Measurements from ENCODE around the gene IGF2. TPM values are rescaled to one million over a fixed set of nuclear protein-coding genes. Genes with fewer than 3 reads are reported as not detected.

Gene IGF2
- total and polyA plus RNA-seq, 4 donors: 0.67 to 620 (median 42.6) TPM

DNA sequence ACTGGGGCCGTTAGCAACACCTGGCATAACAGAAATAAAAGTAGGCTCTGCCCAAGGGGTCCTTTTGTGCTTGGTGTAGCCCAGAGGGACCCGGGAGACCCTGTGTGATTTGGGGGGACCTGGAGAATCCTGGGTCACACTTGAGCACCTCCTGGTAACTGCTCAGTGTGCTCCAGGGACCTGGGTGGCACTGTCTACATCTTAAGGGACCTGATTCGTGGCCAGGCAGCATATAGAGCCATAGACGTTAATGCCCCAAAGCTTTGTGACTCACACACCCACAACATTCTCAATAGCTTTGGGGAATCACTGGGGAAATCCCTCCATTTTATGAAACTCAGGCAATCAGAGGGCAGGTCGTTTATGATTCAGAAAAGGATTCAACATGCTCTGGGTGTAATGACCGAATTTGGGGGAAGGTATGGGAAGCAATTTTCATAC lies 3.6 kb upstream of the IGF2 start:
- intact Hi-C loops (cut with DNase I): no loop called here
- ATAC-seq (ENCODE audit: low FRiP score) (no peak), DNase-seq (no peak)
- H3K4me3 ChIP-seq (ENCODE audit: low read length in 2 of 2): no peak overlapping the region
- H3K27ac ChIP-seq (ENCODE audit: low read depth in 1 of 2, low read length in 2 of 2): no peak overlapping the region
- H3K36me3 ChIP-seq (ENCODE audit: control insufficient read depth in 1 of 2, insufficient read depth in 2 of 2, low read length in 1 of 2): no peaks in the 10 kb centered on the region
- H3K9me3 ChIP-seq (ENCODE audit: control insufficient read depth, low read length): no peaks in the 10 kb centered on the region
- 12 to 16% methylated on average over 6 of the region's 6 CpGs for WGBS, 2 donors
- no peaks in the 10 kb centered on the region for H3K27me3 ChIP-seq (ENCODE audit: control insufficient read depth in 1 of 2, insufficient read depth in 2 of 2, low read length in 1 of 2)
- no peaks in the 10 kb centered on the region for H3K4me1 ChIP-seq (ENCODE audit: control insufficient read depth in 1 of 2, insufficient read depth in 2 of 2, low read length in 2 of 2)

DNA sequence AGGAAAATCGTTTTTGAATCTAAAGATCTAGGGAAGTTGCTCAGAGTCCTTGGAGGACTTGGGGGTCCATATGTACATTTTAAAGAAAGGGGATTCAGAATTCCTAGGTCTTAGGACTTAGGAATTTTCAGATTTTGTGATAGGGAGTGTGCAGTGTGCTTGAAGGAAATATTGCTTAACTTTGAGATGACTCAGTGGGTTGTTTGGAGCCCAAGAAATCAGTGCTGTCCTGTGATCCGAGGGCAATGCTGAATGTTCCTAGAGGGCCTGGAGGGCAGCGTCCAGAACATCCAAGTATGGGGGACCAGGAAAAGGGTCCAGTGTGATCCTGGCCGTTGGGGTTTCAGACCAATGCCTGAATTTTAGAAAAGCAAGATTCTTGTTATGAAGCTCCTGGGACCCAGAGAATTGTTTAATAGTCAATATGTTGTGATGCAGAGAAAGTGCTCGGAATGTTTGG lies 3.1 kb upstream of the IGF2 start:
- no peaks in the 10 kb centered on the region for H3K36me3 ChIP-seq (ENCODE audit: control insufficient read depth in 1 of 2, insufficient read depth in 2 of 2, low read length in 1 of 2)
- no peak overlapping the region for H3K4me3 ChIP-seq (ENCODE audit: low read length in 2 of 2)
- DNase-seq (no peak), ATAC-seq (ENCODE audit: low FRiP score) (no peak)
- no peaks in the 10 kb centered on the region for H3K27me3 ChIP-seq (ENCODE audit: control insufficient read depth in 1 of 2, insufficient read depth in 2 of 2, low read length in 1 of 2)
- WGBS, 2 donors: 26 to 27% methylated on average over 5 of the region's 5 CpGs
- H3K9me3 ChIP-seq (ENCODE audit: control insufficient read depth, low read length): no peaks in the 10 kb centered on the region
- H3K27ac ChIP-seq (ENCODE audit: low read depth in 1 of 2, low read length in 2 of 2): no peak overlapping the region
- H3K4me1 ChIP-seq (ENCODE audit: control insufficient read depth in 1 of 2, insufficient read depth in 2 of 2, low read length in 2 of 2): no peaks in the 10 kb centered on the region
- intact Hi-C loops (cut with DNase I): no loop called here

DNA sequence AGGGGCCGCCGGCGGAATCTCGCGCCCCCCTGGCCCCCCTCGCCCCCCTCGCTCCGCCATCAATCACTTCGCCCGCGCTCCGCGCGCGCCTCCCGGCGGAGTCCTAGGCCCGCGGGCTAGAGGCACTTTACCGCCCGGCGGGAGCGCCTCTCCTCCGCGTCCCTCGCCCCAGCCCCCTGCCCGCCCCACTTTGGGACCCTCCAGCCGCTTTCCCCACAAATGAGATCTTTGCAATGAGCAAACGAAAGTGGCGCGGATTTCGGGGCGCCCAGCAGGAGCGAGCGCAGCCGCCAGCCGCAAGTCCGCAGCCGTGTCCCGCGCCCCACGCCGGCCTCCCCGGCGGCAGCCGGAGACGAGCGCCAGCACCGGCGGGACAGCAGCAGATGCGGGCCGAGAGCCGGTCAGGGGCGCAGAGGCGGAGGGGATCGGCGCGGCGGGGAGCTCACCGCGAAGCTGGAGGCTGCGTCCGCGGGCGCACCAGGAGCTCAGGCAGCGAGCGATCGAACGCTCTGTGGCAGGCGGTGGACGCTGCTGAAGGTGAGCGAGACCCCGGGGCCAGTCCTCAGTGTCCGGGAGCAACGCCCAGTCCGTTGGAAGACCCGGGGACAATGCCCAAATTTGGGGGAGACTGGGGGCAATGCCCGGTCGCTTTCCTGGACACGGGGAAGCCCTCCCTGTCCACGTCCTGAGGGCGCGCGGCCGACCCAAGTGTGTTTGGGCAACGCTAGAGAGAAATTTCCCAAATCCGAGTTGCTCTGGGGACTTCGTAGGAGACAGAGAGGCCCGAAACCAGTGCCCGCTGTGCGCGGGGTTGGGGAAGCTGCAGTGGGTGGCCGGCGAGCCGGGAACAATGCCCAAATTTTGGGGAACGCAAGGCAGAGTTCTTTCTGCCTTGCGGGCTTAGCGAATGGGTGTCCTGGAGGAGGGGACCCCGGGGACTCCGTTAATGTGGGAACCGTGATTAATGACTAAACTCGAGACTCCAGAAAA lies 1.5 kb upstream of the IGF2 start:
- 4 to 5% methylated on average over 96 to 102 of the region's 102 CpGs for WGBS, 2 donors
- no peak overlapping the region for H3K4me3 ChIP-seq (ENCODE audit: low read length in 2 of 2)
- ATAC-seq (ENCODE audit: low FRiP score): no peak
- DNase-seq: no peak
- intact Hi-C loops (cut with DNase I): no loop called here
- H3K4me1 ChIP-seq (ENCODE audit: control insufficient read depth in 1 of 2, insufficient read depth in 2 of 2, low read length in 2 of 2): no peaks in the 10 kb centered on the region
- H3K36me3 ChIP-seq (ENCODE audit: control insufficient read depth in 1 of 2, insufficient read depth in 2 of 2, low read length in 1 of 2): no peaks in the 10 kb centered on the region
- no peak overlapping the region for H3K27ac ChIP-seq (ENCODE audit: low read depth in 1 of 2, low read length in 2 of 2)
- H3K9me3 ChIP-seq (ENCODE audit: control insufficient read depth, low read length): no peaks in the 10 kb centered on the region
- no peaks in the 10 kb centered on the region for H3K27me3 ChIP-seq (ENCODE audit: control insufficient read depth in 1 of 2, insufficient read depth in 2 of 2, low read length in 1 of 2)

DNA sequence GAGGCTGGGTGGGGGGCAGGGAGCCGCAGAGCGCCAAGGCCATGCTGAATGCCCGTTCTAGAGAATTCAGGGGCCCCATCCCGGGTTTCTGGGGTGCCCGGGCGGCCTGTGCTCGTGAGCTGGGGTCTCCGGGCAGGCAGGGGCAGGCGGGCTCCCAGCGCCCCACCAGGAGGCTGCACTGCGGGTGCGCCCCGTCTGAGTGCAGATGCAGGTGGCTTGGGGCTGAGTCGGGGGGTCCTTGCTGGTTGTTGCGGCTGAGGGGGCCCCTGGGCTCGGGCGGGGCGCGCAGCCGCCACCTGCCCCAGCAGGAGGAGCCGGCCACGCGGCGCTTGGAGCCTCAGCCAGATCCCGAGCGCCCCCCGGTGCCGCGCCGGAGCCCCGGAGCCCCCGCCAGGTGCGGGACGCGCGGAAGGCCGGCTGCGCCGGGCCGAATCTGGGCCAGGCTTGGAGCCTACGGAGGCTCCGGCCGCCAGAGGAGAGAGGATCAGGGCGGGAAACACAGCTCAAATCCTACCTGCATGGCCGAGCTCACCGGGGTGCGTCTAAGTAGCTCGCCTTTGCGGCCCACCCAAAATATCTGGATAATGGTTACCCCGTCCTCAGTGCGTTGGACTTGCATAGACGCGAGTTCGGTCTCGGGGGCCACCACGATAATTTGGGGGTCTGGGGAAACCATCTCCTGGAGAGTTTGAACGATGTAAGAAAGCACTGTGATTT lies 590 bp upstream of the IGF2 start:
- ATAC-seq (ENCODE audit: low FRiP score) (no peak), DNase-seq (no peak)
- no peaks in the 10 kb centered on the region for H3K4me1 ChIP-seq (ENCODE audit: control insufficient read depth in 1 of 2, insufficient read depth in 2 of 2, low read length in 2 of 2)
- no peak overlapping the region for H3K27ac ChIP-seq (ENCODE audit: low read depth in 1 of 2, low read length in 2 of 2)
- no peaks in the 10 kb centered on the region for H3K9me3 ChIP-seq (ENCODE audit: control insufficient read depth, low read length)
- 2% methylated on average over 48 to 57 of the region's 57 CpGs for WGBS, 2 donors
- no peaks in the 10 kb centered on the region for H3K36me3 ChIP-seq (ENCODE audit: control insufficient read depth in 1 of 2, insufficient read depth in 2 of 2, low read length in 1 of 2)
- no peaks in the 10 kb centered on the region for H3K27me3 ChIP-seq (ENCODE audit: control insufficient read depth in 1 of 2, insufficient read depth in 2 of 2, low read length in 1 of 2)
- no peak overlapping the region for H3K4me3 ChIP-seq (ENCODE audit: low read length in 2 of 2)
- intact Hi-C loops (cut with DNase I): no loop called here

DNA sequence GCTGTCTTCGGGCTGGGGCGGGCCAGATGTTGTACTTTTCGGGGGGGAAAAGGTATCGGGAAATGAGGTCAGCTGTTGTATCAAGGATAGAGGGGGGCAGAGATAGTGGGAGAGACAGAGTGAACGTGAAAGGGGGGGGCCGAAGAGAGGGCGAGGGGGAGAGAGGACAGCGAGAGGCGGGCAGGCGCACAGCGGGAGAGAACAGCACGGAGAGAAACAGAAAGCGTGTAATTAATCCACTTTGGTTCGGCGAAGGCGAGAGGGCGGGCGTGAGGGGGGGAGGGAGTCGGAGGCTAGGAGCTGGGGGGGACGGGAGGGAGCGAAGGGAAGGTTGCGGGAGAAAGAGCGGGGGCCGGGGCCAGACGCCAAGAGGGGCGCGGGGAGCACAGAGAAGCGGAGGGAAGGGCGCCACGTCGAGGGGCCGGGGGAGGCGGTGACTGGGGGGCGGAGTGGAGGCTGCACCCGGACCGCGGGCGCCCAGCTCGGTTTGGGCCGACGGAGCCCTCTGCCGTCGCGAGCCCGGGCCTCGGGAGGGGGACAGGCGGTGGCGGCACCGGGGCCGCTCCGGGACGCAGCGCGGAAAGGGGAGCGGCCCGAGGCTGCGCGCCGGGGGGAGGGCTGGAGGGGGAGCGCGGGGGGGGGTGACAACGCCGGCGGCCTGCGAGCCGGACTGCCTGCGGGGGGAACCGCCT lies 612 bp downstream of the IGF2 start:
- ATAC-seq (ENCODE audit: low FRiP score): no peak
- WGBS, 2 donors: 0 to 2% methylated on average over 26 to 68 of the region's 68 CpGs
- no peaks in the 10 kb centered on the region for H3K9me3 ChIP-seq (ENCODE audit: control insufficient read depth, low read length)
- peak in 1 of 2 donors; percentile 39 for DNase-seq
- H3K36me3 ChIP-seq (ENCODE audit: control insufficient read depth in 1 of 2, insufficient read depth in 2 of 2, low read length in 1 of 2): no peaks in the 10 kb centered on the region
- H3K4me3 ChIP-seq (ENCODE audit: low read length in 2 of 2): peak overlapping the region; percentile 1 to 28
- intact Hi-C loops (cut with DNase I): no loop called here
- H3K27ac ChIP-seq (ENCODE audit: low read depth in 1 of 2, low read length in 2 of 2): no peak overlapping the region
- no peaks in the 10 kb centered on the region for H3K27me3 ChIP-seq (ENCODE audit: control insufficient read depth in 1 of 2, insufficient read depth in 2 of 2, low read length in 1 of 2)
- H3K4me1 ChIP-seq (ENCODE audit: control insufficient read depth in 1 of 2, insufficient read depth in 2 of 2, low read length in 2 of 2): no peaks in the 10 kb centered on the region

DNA sequence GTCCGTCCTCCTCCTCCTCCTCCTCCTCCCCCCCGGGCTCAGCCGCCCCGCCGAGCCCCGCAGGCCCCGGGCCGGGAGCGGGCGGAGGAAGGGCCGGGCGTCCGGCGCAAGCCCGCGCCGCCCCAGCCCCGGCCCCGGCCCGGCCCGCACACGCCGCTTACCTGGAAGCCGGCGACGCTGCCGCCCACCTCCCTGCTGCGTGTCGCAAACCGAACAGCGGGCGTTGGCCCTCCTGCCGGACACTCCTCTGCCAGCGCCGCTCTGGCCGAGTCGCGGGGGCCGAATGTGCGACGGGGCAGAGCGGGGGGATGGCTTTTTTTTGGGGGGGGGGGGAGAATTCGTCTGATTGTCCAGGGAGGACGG lies 1.1 kb downstream of the IGF2 start:
- Histone ChIP-seq H3K27me3 (ENCODE audit: control insufficient read depth in 1 of 2, insufficient read depth in 2 of 2, low read length in 1 of 2) (no peaks in the 10 kb centered on the region), H3K36me3 (ENCODE audit: control insufficient read depth in 1 of 2, insufficient read depth in 2 of 2, low read length in 1 of 2) (no peaks in the 10 kb centered on the region), H3K4me1 (ENCODE audit: control insufficient read depth in 1 of 2, insufficient read depth in 2 of 2, low read length in 2 of 2) (no peaks in the 10 kb centered on the region), H3K27ac (ENCODE audit: low read depth in 1 of 2, low read length in 2 of 2) (no peak overlapping the region), H3K9me3 (ENCODE audit: control insufficient read depth, low read length) (no peaks in the 10 kb centered on the region), H3K4me3 (ENCODE audit: low read length in 2 of 2) (peak overlapping the region; percentile 21 to 28)
- 1 to 2% methylated on average over 35 to 44 of the region's 44 CpGs for WGBS, 2 donors
- no peak for ATAC-seq (ENCODE audit: low FRiP score)
- intact Hi-C loops (cut with DNase I): no loop called here
- DNase-seq: peak in 1 of 2 donors; percentile 35

DNA sequence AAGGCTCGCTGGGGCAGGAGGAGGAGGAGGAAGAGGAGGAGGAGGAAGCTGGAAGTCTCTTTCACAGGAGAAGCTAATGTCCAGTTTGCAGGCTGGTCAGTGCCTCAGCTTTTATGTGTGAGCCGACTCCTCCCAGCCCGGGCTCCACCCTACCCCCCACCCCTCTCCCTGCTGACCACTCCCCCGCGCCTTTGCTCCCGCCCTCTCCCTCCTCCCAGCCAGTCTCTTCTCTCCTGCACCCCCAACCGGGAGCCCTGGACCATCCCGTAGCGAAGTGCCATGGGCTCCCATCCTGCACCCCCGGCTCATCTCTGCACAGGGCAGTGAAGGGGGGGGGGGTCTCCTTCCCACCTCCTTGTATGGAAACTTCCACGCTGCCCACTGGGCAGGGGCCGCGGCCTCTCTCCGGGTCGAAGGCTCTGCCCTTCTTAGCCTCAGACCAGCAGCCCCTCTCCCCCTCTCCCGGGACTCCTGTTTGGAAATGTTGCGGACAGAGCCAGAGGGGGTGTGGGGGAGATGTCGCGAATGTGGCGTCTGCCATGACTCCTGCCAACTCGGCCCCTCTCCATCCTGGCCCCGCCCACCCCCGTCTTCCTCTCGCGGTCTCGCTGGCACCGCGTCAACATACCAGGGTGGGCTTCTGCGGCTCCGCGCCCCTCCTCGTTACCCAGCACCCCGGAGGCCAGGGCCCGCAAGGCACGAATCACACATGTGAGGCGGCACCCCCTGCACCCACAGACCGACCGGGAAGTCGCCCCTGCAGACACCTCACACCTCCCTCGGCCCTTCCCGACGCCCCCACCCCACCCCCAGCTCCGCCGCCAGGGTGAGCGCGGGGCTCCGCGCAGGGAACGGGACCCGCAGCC lies 1.8 kb downstream of the IGF2 start:
- intact Hi-C loops (cut with DNase I): no loop called here
- no peak overlapping the region for H3K27ac ChIP-seq (ENCODE audit: low read depth in 1 of 2, low read length in 2 of 2)
- peak; percentile 60 for ATAC-seq (ENCODE audit: low FRiP score)

DNA sequence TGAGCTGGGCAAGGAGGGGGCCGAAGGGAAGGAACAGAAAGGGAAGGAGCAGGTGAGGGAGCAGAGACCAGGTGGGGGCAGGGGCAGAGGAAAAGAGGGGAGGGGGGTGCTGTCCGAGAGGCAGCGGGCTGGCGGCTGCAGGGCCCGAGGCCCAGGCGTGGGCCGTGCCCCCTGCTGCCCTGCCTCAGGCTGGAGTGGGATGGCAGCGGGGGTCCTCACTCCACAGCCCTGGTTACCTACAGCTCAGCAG lies 2.3 kb downstream of the IGF2 start:
- Histone ChIP-seq H3K4me3 (ENCODE audit: low read length in 2 of 2) (no peak overlapping the region), H3K9me3 (ENCODE audit: control insufficient read depth, low read length) (no peaks in the 10 kb centered on the region), H3K36me3 (ENCODE audit: control insufficient read depth in 1 of 2, insufficient read depth in 2 of 2, low read length in 1 of 2) (no peaks in the 10 kb centered on the region), H3K27ac (ENCODE audit: low read depth in 1 of 2, low read length in 2 of 2) (no peak overlapping the region), H3K27me3 (ENCODE audit: control insufficient read depth in 1 of 2, insufficient read depth in 2 of 2, low read length in 1 of 2) (no peaks in the 10 kb centered on the region), H3K4me1 (ENCODE audit: control insufficient read depth in 1 of 2, insufficient read depth in 2 of 2, low read length in 2 of 2) (no peaks in the 10 kb centered on the region)
- 24 to 45% methylated on average over 4 to 8 of the region's 8 CpGs for WGBS, 2 donors
- intact Hi-C loops (cut with DNase I): no loop called here
- DNase-seq (no peak), ATAC-seq (ENCODE audit: low FRiP score) (no peak)

More for the DNA sequence above, 1.8 kb downstream of the IGF2 start:
- peak in 1 of 2 donors; percentile 55 for DNase-seq
- H3K4me3 ChIP-seq (ENCODE audit: low read length in 2 of 2): peak overlapping the region; percentile 21 to 28
- H3K36me3 ChIP-seq (ENCODE audit: control insufficient read depth in 1 of 2, insufficient read depth in 2 of 2, low read length in 1 of 2): no peaks in the 10 kb centered on the region
- no peaks in the 10 kb centered on the region for H3K4me1 ChIP-seq (ENCODE audit: control insufficient read depth in 1 of 2, insufficient read depth in 2 of 2, low read length in 2 of 2)
- no peaks in the 10 kb centered on the region for H3K9me3 ChIP-seq (ENCODE audit: control insufficient read depth, low read length)
- 1 to 3% methylated on average over 48 to 50 of the region's 50 CpGs for WGBS, 2 donors
- no peaks in the 10 kb centered on the region for H3K27me3 ChIP-seq (ENCODE audit: control insufficient read depth in 1 of 2, insufficient read depth in 2 of 2, low read length in 1 of 2)
